GM12878 (cell line): ENCODE results near the gene CACNG5. TPM values are rescaled to one million over a fixed set of nuclear protein-coding genes. Genes with fewer than 3 reads are reported as not detected.

ENCODE experiments used
- BRCA1 ChIP-seq: IDR thresholded peaks from 2 replicates; pipeline ENCODE4 v1.6.1; 2011; ENCODE audit warnings: low read depth, low read length, improper control_type of control experiment
- CTCF ChIP-seq, 3 experiments: IDR thresholded peaks in 2 of 3; conservative IDR thresholded peaks in 1 of 3; 2 replicates each; pipeline ENCODE4 v1.5.1; 2011; ENCODE audit warnings: low read depth in 3 of 3, low read length in 3 of 3, mild to moderate bottlenecking in 3 of 3, control low read depth in 2 of 3, moderate library complexity in 2 of 3, inconsistent platforms in 1 of 3, mixed read lengths in 1 of 3; ENCODE audit not compliant: control insufficient read depth in 2 of 3, insufficient read depth in 1 of 3; ENCODE audit errors: extremely low read depth in 1 of 3
- EP300 ChIP-seq, 2 experiments: fragments of 150-350 bp in 1 of 2; IDR thresholded peaks; 2 replicates each; pipeline ENCODE4 v1.6.1; 2011 to 2012; ENCODE audit warnings: low read depth in 2 of 2, low read length in 2 of 2, borderline replicate concordance in 1 of 2, improper control_type of control experiment in 1 of 2, inconsistent platforms in 1 of 2; ENCODE audit not compliant: control insufficient read depth in 1 of 2
- MEF2B ChIP-seq: fragments of 450-650 bp; IDR thresholded peaks from 2 replicates; pipeline ENCODE4 v1.6.1; 2018; ENCODE audit warnings: mild to moderate bottlenecking, moderate library complexity; ENCODE audit not compliant: partially characterized antibody, poor library complexity, severe bottlenecking
- POLR2AphosphoS2 ChIP-seq: IDR thresholded peaks from 2 replicates; pipeline ENCODE4 v1.6.1; 2011; ENCODE audit warnings: low read depth, mild to moderate bottlenecking, low read length, improper control_type of control experiment, moderate library complexity
- SRF ChIP-seq, 2 experiments: IDR thresholded peaks; 2 replicates each; pipeline ENCODE4 v1.6.1; 2011; ENCODE audit warnings: low read depth in 2 of 2, low read length in 2 of 2, mild to moderate bottlenecking in 1 of 2, moderate library complexity in 1 of 2
- ZBTB40 ChIP-seq: fragments of 450-650 bp; IDR thresholded peaks from 2 replicates; pipeline ENCODE4 v1.6.1; 2016; ENCODE audit warnings: mild to moderate bottlenecking, moderate library complexity, borderline replicate concordance
- polyA plus RNA-seq, 11 experiments: library from polyadenylated mRNA; depleted of rRNA in 4 of 11; unstranded in 6 of 11; stranded (reverse) in 5 of 11; fragments of >200 nt; fragmentation: Nextera tagmentation in 4 of 11; fragmentation: Illumina TruSeq in 1 of 11; extraction: Ambion mirVana in 4 of 11; extraction: Trizol in 1 of 11; gene quantifications; 1 replicate in 1 of 11; 2 replicates in 10 of 11; pipeline versions ENCODE4 v1.2.1 to v1.2.3, GENCODE V29; 2011 to 2016; ENCODE audit warnings: inconsistent platforms in 2 of 11, missing spikeins in 2 of 11, low read depth in 1 of 11
- total RNA-seq, 4 experiments: library from RNA; depleted of rRNA in 3 of 4; stranded (reverse); fragments of >200 nt in 3 of 4; fragmentation: Illumina TruSeq in 1 of 4; extraction: Trizol in 1 of 4; gene quantifications; 2 replicates each; pipeline versions ENCODE4 v1.2.1 to v1.2.3, GENCODE V29; 2013 to 2021

The CACNG5 gene
- total and polyA plus RNA-seq, 10 of the 15 experiments (the other 5 are each of a cell fraction or from before 2014, with no cell fraction given), result not detected

- TF ChIP-seq ZBTB40 (no peak), CTCF (IDR thresholded peaks at IDR 0.05 in 2 of 3, conservative IDR thresholded peaks at IDR 0.05 in 1 of 3; ENCODE audit: control insufficient read depth in 2 of 3, extremely low read depth in 1 of 3, insufficient read depth in 1 of 3, low read depth in 3 of 3, low read length in 3 of 3) (no peak), MEF2B (no peak), BRCA1 (no peak), POLR2AphosphoS2 (no peak), SRF (IDR thresholded peaks at IDR 0.05; ENCODE audit: low read depth in 2 of 2, low read length in 2 of 2) (no peak), EP300 (IDR thresholded peaks at IDR 0.05; ENCODE audit: borderline replicate concordance in 1 of 2, control insufficient read depth in 1 of 2, low read depth in 2 of 2, low read length in 2 of 2) (no peak)
These were observed 24.4 kb downstream of the CACNG5 start (continued) for GRCh38 chr17:66859353-66859752.
